ENCODE measurements around the gene CADPS.

DNA sequence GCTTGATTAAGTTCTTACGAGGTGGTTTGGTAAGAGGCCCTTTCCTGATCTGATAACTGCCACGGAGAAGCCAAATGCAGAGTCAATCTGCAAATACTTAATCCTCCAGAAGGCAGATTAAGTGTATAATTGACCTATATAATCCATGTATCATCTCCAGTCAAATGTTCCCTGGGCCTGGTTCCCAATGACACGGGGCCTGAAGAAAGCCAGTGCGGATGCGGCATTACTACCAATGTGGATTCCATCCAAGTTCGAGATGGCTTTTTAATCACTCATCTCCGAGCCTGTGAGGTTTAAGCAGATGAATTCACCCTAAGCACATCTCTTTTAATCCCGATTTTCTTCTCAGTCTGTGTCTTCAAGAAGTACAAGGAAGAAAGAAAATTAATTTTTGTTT, 441.8 kb downstream of the CADPS start:
- TF ChIP-seq, protein P1, sequence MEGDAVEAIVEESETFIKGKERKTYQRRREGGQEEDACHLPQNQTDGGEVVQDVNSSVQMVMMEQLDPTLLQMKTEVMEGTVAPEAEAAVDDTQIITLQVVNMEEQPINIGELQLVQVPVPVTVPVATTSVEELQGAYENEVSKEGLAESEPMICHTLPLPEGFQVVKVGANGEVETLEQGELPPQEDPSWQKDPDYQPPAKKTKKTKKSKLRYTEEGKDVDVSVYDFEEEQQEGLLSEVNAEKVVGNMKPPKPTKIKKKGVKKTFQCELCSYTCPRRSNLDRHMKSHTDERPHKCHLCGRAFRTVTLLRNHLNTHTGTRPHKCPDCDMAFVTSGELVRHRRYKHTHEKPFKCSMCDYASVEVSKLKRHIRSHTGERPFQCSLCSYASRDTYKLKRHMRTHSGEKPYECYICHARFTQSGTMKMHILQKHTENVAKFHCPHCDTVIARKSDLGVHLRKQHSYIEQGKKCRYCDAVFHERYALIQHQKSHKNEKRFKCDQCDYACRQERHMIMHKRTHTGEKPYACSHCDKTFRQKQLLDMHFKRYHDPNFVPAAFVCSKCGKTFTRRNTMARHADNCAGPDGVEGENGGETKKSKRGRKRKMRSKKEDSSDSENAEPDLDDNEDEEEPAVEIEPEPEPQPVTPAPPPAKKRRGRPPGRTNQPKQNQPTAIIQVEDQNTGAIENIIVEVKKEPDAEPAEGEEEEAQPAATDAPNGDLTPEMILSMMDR (IDR thresholded peaks at IDR 0.05): no peak
- no peak for TF ChIP-seq POLR2A (IDR thresholded peaks at IDR 0.05)
